ENCODE measurements around the gene HHATL.

GRCh38 chr3:42729404-42730145, 27.0 kb upstream of the HHATL start:
- TF ChIP-seq CTCF (conservative IDR thresholded peaks at IDR 0.05; ENCODE audit: low read depth, low read length) (no peak), EZH2 (IDR thresholded peaks at IDR 0.05; ENCODE audit: borderline replicate concordance, low read depth, low read length, poor library complexity, severe bottlenecking) (no peak)
